ENCODE measurements around the gene PTPA. TPM values are rescaled to one million over a fixed set of nuclear protein-coding genes. Genes with fewer than 3 reads are reported as not detected.

The PTPA gene
- total and polyA plus RNA-seq, 9 of the 15 experiments (the other 6 are each of a cell fraction or from before 2014, with no cell fraction given) = 1.7 to 121 (median 72.6) TPM

GRCh38 chr9:129160712-129161533, 49.7 kb downstream of the PTPA start (continued):
- peak; percentile 35; the same call in 1 of the 2 replicates for TF ChIP-seq ZNF592 (IDR thresholded peaks at IDR 0.05)
- no peak for TF ChIP-seq WHSC1 (IDR thresholded peaks at IDR 0.05; ENCODE audit: low read length)
- TF ChIP-seq PTRF (tag; IDR thresholded peaks at IDR 0.05) = no peak
- no peak for TF ChIP-seq PURB (CRISPR knock-in tag; IDR thresholded peaks at IDR 0.05; ENCODE audit: low read depth)
- TF ChIP-seq MAFF (IDR thresholded peaks at IDR 0.05; ENCODE audit: low read length) = peak; percentile 40; the same call in 1 of the 2 replicates
- no peak for TF ChIP-seq EP400 (IDR thresholded peaks at IDR 0.05)
- TF ChIP-seq SMARCA4 (IDR thresholded peaks at IDR 0.05) = 0 out of 2 replicates have a peak, but pooled peaks have one; percentile 10
- TF ChIP-seq C11orf30 (IDR thresholded peaks at IDR 0.05; ENCODE audit: low read depth) = peak; percentile 93
- TF ChIP-seq ZFX (CRISPR knock-in tag; IDR thresholded peaks at IDR 0.05) = no peak
- no peak for TF ChIP-seq HOXB6 (CRISPR knock-in tag; IDR thresholded peaks at IDR 0.05; ENCODE audit: borderline replicate concordance)
- 0 out of 2 replicates have a peak, but pooled peaks have one; percentile 36 for TF ChIP-seq BCOR (IDR thresholded peaks at IDR 0.05)
- TF ChIP-seq HDAC1 (IDR thresholded peaks at IDR 0.05) = 0 out of 4 replicates have a peak, but pooled peaks of 1 of the 2 experiments have one; percentile 6
- no peak for TF ChIP-seq LCOR (CRISPR knock-in tag; IDR thresholded peaks at IDR 0.05)
- no peak for TF ChIP-seq ZC3H4 (CRISPR knock-in tag; IDR thresholded peaks at IDR 0.05; ENCODE audit: borderline replicate concordance)
- TF ChIP-seq NFE2 (IDR thresholded peaks at IDR 0.05; ENCODE audit: low read depth) = peak; percentile 40; the same call in 1 of the 2 replicates
- peak; percentile 64 for TF ChIP-seq MAFK (IDR thresholded peaks at IDR 0.05; ENCODE audit: low read length)
- peak; percentile 55; the same call in 1 of the 2 replicates for TF ChIP-seq ZNF121 (CRISPR knock-in tag; conservative IDR thresholded peaks at IDR 0.05)
- no peak for TF ChIP-seq NELFE (IDR thresholded peaks at IDR 0.05; ENCODE audit: insufficient read depth, insufficient read length)
- no peak for TF ChIP-seq BRD9 (IDR thresholded peaks at IDR 0.05; ENCODE audit: low read depth, partially characterized antibody)
- TF ChIP-seq MIER1 (IDR thresholded peaks at IDR 0.05; ENCODE audit: low read depth) = no peak
- no peak for TF ChIP-seq RFX1 (IDR thresholded peaks at IDR 0.05)
- no peak for TF ChIP-seq HLTF (IDR thresholded peaks at IDR 0.05)
- no peak for TF ChIP-seq TAF1 (IDR thresholded peaks at IDR 0.05; ENCODE audit: control insufficient read depth, extremely low read depth, insufficient read depth, low read length, severe bottlenecking)
- TF ChIP-seq TEAD4 (IDR thresholded peaks at IDR 0.05; ENCODE audit: low read length) = peak; percentile 36; the same call in 1 of the 2 replicates
- TF ChIP-seq TEAD4 (CRISPR knock-in tag; IDR thresholded peaks at IDR 0.05; ENCODE audit: borderline replicate concordance) = no peak
- no peak for TF ChIP-seq RFX7 (CRISPR knock-in tag; IDR thresholded peaks at IDR 0.05)
- TF ChIP-seq SMARCA5 (IDR thresholded peaks at IDR 0.05) = 0 out of 2 replicates have a peak, but pooled peaks have one; percentile 53
- TF ChIP-seq ZNF316 (IDR thresholded peaks at IDR 0.05) = peak; percentile 95
- no peak for TF ChIP-seq ZNF699 (CRISPR knock-in tag; IDR thresholded peaks at IDR 0.05; ENCODE audit: insufficient replicate concordance)
